HCT116 (cell line): ENCODE results near the gene ERBB3. TPM values are rescaled to one million over a fixed set of nuclear protein-coding genes. Genes with fewer than 3 reads are reported as not detected.

Experiments used
- ATAC-seq: fragments of 200-7000 bp; cut with Tn5 transposase; 2 replicates; pipeline ENCODE4 v1.9.1; 2020; ENCODE audit warnings: mild to moderate bottlenecking, moderate library complexity
- BruUV-seq: library from RNA; stranded (reverse); fragments of 400-500 nt; replicated peaks from 2 replicates; lab custom pipeline; 2021; lab: Mats Ljungman, UMichigan
- CTCF ChIA-PET: fragments of 300-600 bp; sonication (Branson Sonifier 250); formaldehyde crosslinking; loops from one replicate; lab custom pipeline; 2021; ENCODE audit warnings: antibody characterized with exemption; lab: Charles Lee
- POLR2A ChIA-PET: fragments of 300-600, 350-600 bp; sonication (Branson Sonifier 250); formaldehyde crosslinking; loops from one replicate; lab custom pipeline; 2021; ENCODE audit warnings: antibody characterized with exemption; lab: Charles Lee
- RAD21 ChIA-PET, 2 experiments: fragments of 300-600 bp; sonication (Branson Sonifier 250); formaldehyde crosslinking; loops; one replicate each; lab custom pipeline; 2023; ENCODE audit warnings: low total read pairs in 2 of 2; ENCODE audit not compliant: uncharacterized antibody in 2 of 2, unreplicated experiment in 2 of 2, low non-redundant PET in 1 of 2; lab: Charles Lee
- DNase-seq: peaks from one replicate; pipeline ENCODE4 v3.0.0-alpha.2; 2010; ENCODE audit warnings: low read depth, low spot score
- H2AFZ ChIP-seq: fragments of 200-600 bp; shearing (Covaris generic), sonication (generic); 2 replicates; pipeline ENCODE4 v1.6.1; 2017; ENCODE audit warnings: low read depth, mixed run types, mixed read lengths, antibody characterized with exemption, low read length; ENCODE audit not compliant: poor library complexity, severe bottlenecking
- H3K27ac ChIP-seq: 2 replicates; pipeline ENCODE4 v1.5.1; 2012; ENCODE audit warnings: low read depth, low read length
- H3K27me3 ChIP-seq: fragments of 200-600 bp; sonication (generic); 2 replicates; pipeline ENCODE4 v1.6.1; 2016; ENCODE audit warnings: mixed run types, low read length, mixed read lengths; ENCODE audit not compliant: insufficient read depth
- H3K36me3 ChIP-seq, 2 experiments: fragments of 200-500 bp in 1 of 2; fragments of 200-600 bp in 1 of 2; sonication (Bioruptor generic) in 1 of 2; sonication (generic) in 1 of 2; 2 replicates each; pipeline versions ENCODE4 v1.5.1 to v1.6.1; 2014 to 2016; ENCODE audit warnings: low read length in 2 of 2, inconsistent platforms in 1 of 2, mixed read lengths in 1 of 2, mixed run types in 1 of 2; ENCODE audit not compliant: insufficient read depth in 2 of 2, control insufficient read depth in 1 of 2
- H3K4me1 ChIP-seq, 2 experiments: fragments of 200-600 bp in 1 of 2; sonication (generic) in 1 of 2; 2 replicates each; pipeline versions ENCODE4 v1.5.1 to v1.6.1; 2012 to 2017; ENCODE audit warnings: low read length in 2 of 2, inconsistent platforms in 1 of 2, mild to moderate bottlenecking in 1 of 2, mixed read lengths in 1 of 2, mixed run types in 1 of 2, moderate library complexity in 1 of 2; ENCODE audit not compliant: insufficient read depth in 2 of 2, control insufficient read depth in 1 of 2
- H3K4me2 ChIP-seq: fragments of 200-600 bp; sonication (generic); 2 replicates; pipeline ENCODE4 v1.6.1; 2017; ENCODE audit warnings: mixed run types, low read length, mixed read lengths
- H3K4me3 ChIP-seq, 2 experiments: fragments of 200-600 bp in 1 of 2; sonication (generic) in 1 of 2; replicated peaks in 1 of 2; 2 replicates each; pipeline ENCODE4 v1.5.1; 2011 to 2016; ENCODE audit warnings: low read length in 2 of 2, control low read depth in 1 of 2, low read depth in 1 of 2, mild to moderate bottlenecking in 1 of 2, mixed read lengths in 1 of 2, mixed run types in 1 of 2
- H3K79me2 ChIP-seq: fragments of 200-600 bp; sonication (generic); 2 replicates; pipeline ENCODE4 v1.6.1; 2017; ENCODE audit warnings: mild to moderate bottlenecking, mixed run types, low read length, moderate library complexity, mixed read lengths; ENCODE audit not compliant: insufficient read depth
- H3K9ac ChIP-seq: fragments of 200-600 bp; sonication (generic); 2 replicates; pipeline ENCODE4 v1.6.1; 2016; ENCODE audit warnings: low read length, mixed read lengths
- H3K9me2 ChIP-seq: fragments of 200-600 bp; sonication (generic), shearing (Covaris generic); 2 replicates; pipeline ENCODE4 v1.6.1; 2017; ENCODE audit warnings: mixed run types, mild to moderate bottlenecking, moderate library complexity; ENCODE audit not compliant: insufficient read depth
- H3K9me3 ChIP-seq, 2 experiments: fragments of 200-500 bp in 1 of 2; fragments of 200-600 bp in 1 of 2; sonication (Bioruptor generic) in 1 of 2; sonication (generic) in 1 of 2; 2 replicates each; pipeline ENCODE4 v1.6.1; 2014 to 2017; ENCODE audit warnings: low read length in 2 of 2, mixed read lengths in 2 of 2, inconsistent platforms in 1 of 2, low read depth in 1 of 2, mild to moderate bottlenecking in 1 of 2, mixed run types in 1 of 2, moderate library complexity in 1 of 2; ENCODE audit not compliant: control insufficient read depth in 1 of 2, insufficient read depth in 1 of 2
- H4K20me1 ChIP-seq: fragments of 200-600 bp; sonication (generic), shearing (Covaris generic); 2 replicates; pipeline ENCODE4 v1.6.1; 2017; ENCODE audit warnings: mixed run types, mild to moderate bottlenecking, moderate library complexity; ENCODE audit not compliant: insufficient read depth
- CBX3 ChIP-seq: IDR thresholded peaks from 2 replicates; pipeline ENCODE4 v1.6.1; 2012; ENCODE audit warnings: low read depth
- CEBPB ChIP-seq: IDR thresholded peaks from 2 replicates; pipeline ENCODE4 v1.6.1; 2012; ENCODE audit warnings: low read depth
- EGR1 ChIP-seq: IDR thresholded peaks from 2 replicates; pipeline ENCODE4 v1.6.1; 2012; ENCODE audit warnings: low read depth
- ELF1 ChIP-seq: IDR thresholded peaks from 2 replicates; pipeline ENCODE4 v1.6.1; 2012; ENCODE audit warnings: low read depth, borderline replicate concordance
- EZH2 ChIP-seq: fragments of 200-600 bp; sonication (generic); IDR thresholded peaks from 2 replicates; pipeline ENCODE4 v1.6.1; 2017; ENCODE audit warnings: antibody characterized with exemption, mixed run types
- EZH2phosphoT487 ChIP-seq: fragments of 200-600 bp; IDR thresholded peaks from 2 replicates; pipeline ENCODE4 v1.6.1; 2018; ENCODE audit warnings: antibody characterized with exemption, borderline replicate concordance
- FOSL1 ChIP-seq: IDR thresholded peaks from 2 replicates; pipeline ENCODE4 v1.6.1; 2012; ENCODE audit warnings: low read depth
- POLR2A ChIP-seq: IDR thresholded peaks from 2 replicates; pipeline ENCODE4 v1.7.0; 2011; ENCODE audit warnings: borderline replicate concordance; ENCODE audit not compliant: insufficient read depth, insufficient read length; ENCODE audit errors: extremely low read depth
- POLR2AphosphoS5 ChIP-seq: IDR thresholded peaks from 2 replicates; pipeline ENCODE4 v1.6.1; 2011; ENCODE audit warnings: mild to moderate bottlenecking, low read depth, low read length, moderate library complexity
- SRF ChIP-seq: IDR thresholded peaks from 2 replicates; pipeline ENCODE4 v1.6.1; 2012; ENCODE audit warnings: low read depth
- TCF7L2 ChIP-seq: IDR thresholded peaks from 2 replicates; pipeline ENCODE4 v1.7.0; 2011; ENCODE audit warnings: borderline replicate concordance, inconsistent platforms; ENCODE audit not compliant: insufficient read depth, insufficient read length; ENCODE audit errors: extremely low read depth
- YY1 ChIP-seq: IDR thresholded peaks from 2 replicates; pipeline ENCODE4 v1.6.1; 2011; ENCODE audit warnings: low read length, low read depth, moderate library complexity, mild to moderate bottlenecking; ENCODE audit not compliant: insufficient replicate concordance; ENCODE audit errors: extremely low read depth
- ZFX ChIP-seq: fragments of 450-650 bp; IDR thresholded peaks from 2 replicates; pipeline ENCODE4 v1.6.1; 2017
- intact Hi-C: fragments of 100-400 bp; cut with micrococcal nuclease; formaldehyde crosslinking; loops from 2 replicates; pipeline ENCODE4 v1.10.0; 2022
- total RNA-seq: library from RNA; stranded (reverse); gene quantifications from one replicate; pipeline ENCODE4 v1.2.1, GENCODE V29; 2021; ENCODE audit not compliant: unreplicated experiment
- TF ChIP-seq, protein P1 (sequence below): IDR thresholded peaks from 2 replicates; pipeline ENCODE4 v1.6.1; 2012
- TF ChIP-seq, protein P2 (sequence below): IDR thresholded peaks from 2 replicates; pipeline ENCODE4 v1.6.1; 2012; ENCODE audit warnings: low read depth
- TF ChIP-seq, protein P3 (sequence below): IDR thresholded peaks from 2 replicates; pipeline ENCODE4 v1.6.1; 2011; ENCODE audit warnings: mild to moderate bottlenecking, low read length, moderate library complexity; ENCODE audit not compliant: insufficient replicate concordance; ENCODE audit errors: extremely low read depth
- TF ChIP-seq, protein P4 (sequence below): IDR thresholded peaks from 2 replicates; pipeline ENCODE4 v1.6.1; 2012
- TF ChIP-seq, protein P5 (sequence below), 3 experiments: fragments of 200-600 bp in 1 of 3; sonication (generic) in 1 of 3; IDR thresholded peaks in 2 of 3; conservative IDR thresholded peaks in 1 of 3; 2 replicates each; pipeline ENCODE4 v1.5.1; 2012 to 2017; ENCODE audit warnings: low read depth in 2 of 3, low read length in 2 of 3, antibody characterized with exemption in 1 of 3, borderline replicate concordance in 1 of 3, control low read depth in 1 of 3, mild to moderate bottlenecking in 1 of 3, mixed read lengths in 1 of 3, mixed run types in 1 of 3, moderate library complexity in 1 of 3; ENCODE audit not compliant: insufficient read depth in 1 of 3

ERBB3 gene
- total RNA-seq, 1 experiment from 2014 or later, result 39.7 TPM

DNA sequence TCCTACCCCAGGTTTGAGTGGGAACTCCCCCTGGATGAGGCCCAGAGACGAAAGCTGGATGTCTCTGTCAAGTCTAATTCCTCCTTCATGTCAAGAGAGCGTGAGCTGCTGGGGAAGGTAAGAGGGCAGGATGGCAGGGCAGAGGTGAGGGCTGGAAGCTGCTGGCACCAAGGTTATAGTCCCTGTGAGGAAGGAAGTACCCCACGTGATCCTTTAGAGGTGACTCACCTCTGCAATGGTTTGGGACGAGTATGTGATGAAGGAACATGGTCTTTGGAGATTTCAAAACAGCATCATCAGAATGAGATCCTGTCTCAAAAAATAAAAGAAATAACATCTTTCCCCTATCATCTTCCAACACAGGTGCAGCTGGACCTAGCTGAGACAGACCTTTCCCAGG is 63.3 kb downstream of the ERBB3 start:
- peaks cover 32 to 49% of the 10 kb centered on the region in 2 experiments for H3K36me3 ChIP-seq
- ATAC-seq (no peak), DNase-seq (no peak)
- RAD21 ChIA-PET, result no interaction called here
- H3K4me2 ChIP-seq, result no peak overlapping the region
- no peak overlapping the region for H3K9ac ChIP-seq
- no peaks in the 10 kb centered on the region for H3K27me3 ChIP-seq
- CTCF ChIA-PET, result interaction anchor here (1.0 kb wide), 1 partner anchor 9 kb away, joined by 3 read pairs; the partner anchor contains the start of gene MYL6B
- POLR2A ChIA-PET, result interaction anchor here (3.8 kb wide), 1 partner anchor 15 kb away, joined by 14 read pairs; the partner anchor contains the start of gene ESYT1
- H3K4me3 ChIP-seq, result no peak overlapping the region
- H3K79me2 ChIP-seq, result no peaks in the 10 kb centered on the region
- no peaks in the 10 kb centered on the region for H3K9me3 ChIP-seq
- H3K27ac ChIP-seq, result no peak overlapping the region
- H4K20me1 ChIP-seq, result no peaks in the 10 kb centered on the region
- no peak overlapping the region for H2AFZ ChIP-seq
- TF ChIP-seq EGR1 (no peak), EZH2 (no peak), YY1 (no peak), ZFX (no peak), SRF (no peak), TCF7L2 (no peak), CEBPB (no peak), EZH2phosphoT487 (no peak), POLR2A (no peak), POLR2AphosphoS5 (no peak), CBX3 (no peak), FOSL1 (no peak), ELF1 (no peak)
- TF ChIP-seq, protein P1, sequence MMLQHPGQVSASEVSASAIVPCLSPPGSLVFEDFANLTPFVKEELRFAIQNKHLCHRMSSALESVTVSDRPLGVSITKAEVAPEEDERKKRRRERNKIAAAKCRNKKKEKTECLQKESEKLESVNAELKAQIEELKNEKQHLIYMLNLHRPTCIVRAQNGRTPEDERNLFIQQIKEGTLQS, result no peak
- TF ChIP-seq, protein P2, sequence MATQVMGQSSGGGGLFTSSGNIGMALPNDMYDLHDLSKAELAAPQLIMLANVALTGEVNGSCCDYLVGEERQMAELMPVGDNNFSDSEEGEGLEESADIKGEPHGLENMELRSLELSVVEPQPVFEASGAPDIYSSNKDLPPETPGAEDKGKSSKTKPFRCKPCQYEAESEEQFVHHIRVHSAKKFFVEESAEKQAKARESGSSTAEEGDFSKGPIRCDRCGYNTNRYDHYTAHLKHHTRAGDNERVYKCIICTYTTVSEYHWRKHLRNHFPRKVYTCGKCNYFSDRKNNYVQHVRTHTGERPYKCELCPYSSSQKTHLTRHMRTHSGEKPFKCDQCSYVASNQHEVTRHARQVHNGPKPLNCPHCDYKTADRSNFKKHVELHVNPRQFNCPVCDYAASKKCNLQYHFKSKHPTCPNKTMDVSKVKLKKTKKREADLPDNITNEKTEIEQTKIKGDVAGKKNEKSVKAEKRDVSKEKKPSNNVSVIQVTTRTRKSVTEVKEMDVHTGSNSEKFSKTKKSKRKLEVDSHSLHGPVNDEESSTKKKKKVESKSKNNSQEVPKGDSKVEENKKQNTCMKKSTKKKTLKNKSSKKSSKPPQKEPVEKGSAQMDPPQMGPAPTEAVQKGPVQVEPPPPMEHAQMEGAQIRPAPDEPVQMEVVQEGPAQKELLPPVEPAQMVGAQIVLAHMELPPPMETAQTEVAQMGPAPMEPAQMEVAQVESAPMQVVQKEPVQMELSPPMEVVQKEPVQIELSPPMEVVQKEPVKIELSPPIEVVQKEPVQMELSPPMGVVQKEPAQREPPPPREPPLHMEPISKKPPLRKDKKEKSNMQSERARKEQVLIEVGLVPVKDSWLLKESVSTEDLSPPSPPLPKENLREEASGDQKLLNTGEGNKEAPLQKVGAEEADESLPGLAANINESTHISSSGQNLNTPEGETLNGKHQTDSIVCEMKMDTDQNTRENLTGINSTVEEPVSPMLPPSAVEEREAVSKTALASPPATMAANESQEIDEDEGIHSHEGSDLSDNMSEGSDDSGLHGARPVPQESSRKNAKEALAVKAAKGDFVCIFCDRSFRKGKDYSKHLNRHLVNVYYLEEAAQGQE, result no peak
- TF ChIP-seq, protein P3, sequence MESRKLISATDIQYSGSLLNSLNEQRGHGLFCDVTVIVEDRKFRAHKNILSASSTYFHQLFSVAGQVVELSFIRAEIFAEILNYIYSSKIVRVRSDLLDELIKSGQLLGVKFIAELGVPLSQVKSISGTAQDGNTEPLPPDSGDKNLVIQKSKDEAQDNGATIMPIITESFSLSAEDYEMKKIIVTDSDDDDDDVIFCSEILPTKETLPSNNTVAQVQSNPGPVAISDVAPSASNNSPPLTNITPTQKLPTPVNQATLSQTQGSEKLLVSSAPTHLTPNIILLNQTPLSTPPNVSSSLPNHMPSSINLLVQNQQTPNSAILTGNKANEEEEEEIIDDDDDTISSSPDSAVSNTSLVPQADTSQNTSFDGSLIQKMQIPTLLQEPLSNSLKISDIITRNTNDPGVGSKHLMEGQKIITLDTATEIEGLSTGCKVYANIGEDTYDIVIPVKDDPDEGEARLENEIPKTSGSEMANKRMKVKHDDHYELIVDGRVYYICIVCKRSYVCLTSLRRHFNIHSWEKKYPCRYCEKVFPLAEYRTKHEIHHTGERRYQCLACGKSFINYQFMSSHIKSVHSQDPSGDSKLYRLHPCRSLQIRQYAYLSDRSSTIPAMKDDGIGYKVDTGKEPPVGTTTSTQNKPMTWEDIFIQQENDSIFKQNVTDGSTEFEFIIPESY, result no peak
- TF ChIP-seq, protein P4, sequence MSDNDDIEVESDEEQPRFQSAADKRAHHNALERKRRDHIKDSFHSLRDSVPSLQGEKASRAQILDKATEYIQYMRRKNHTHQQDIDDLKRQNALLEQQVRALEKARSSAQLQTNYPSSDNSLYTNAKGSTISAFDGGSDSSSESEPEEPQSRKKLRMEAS, result no peak
- TF ChIP-seq, protein P5, sequence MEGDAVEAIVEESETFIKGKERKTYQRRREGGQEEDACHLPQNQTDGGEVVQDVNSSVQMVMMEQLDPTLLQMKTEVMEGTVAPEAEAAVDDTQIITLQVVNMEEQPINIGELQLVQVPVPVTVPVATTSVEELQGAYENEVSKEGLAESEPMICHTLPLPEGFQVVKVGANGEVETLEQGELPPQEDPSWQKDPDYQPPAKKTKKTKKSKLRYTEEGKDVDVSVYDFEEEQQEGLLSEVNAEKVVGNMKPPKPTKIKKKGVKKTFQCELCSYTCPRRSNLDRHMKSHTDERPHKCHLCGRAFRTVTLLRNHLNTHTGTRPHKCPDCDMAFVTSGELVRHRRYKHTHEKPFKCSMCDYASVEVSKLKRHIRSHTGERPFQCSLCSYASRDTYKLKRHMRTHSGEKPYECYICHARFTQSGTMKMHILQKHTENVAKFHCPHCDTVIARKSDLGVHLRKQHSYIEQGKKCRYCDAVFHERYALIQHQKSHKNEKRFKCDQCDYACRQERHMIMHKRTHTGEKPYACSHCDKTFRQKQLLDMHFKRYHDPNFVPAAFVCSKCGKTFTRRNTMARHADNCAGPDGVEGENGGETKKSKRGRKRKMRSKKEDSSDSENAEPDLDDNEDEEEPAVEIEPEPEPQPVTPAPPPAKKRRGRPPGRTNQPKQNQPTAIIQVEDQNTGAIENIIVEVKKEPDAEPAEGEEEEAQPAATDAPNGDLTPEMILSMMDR (IDR thresholded peaks at IDR 0.05 in 2 of 3, conservative IDR thresholded peaks at IDR 0.05 in 1 of 3; ENCODE audit: borderline replicate concordance in 1 of 3, insufficient read depth in 1 of 3, low read depth in 2 of 3, low read length in 2 of 3), result no peak
- no TSS peak for BruUV-seq
- no peaks in the 10 kb centered on the region for H3K9me2 ChIP-seq
- H3K4me1 ChIP-seq, result peaks cover 0 to 5% of the 10 kb centered on the region in 2 experiments; a peak in 2 of 4 replicates
- intact Hi-C loops, result no loop called here
